ENCODE data around the gene KRT79. TPM values are rescaled to one million over a fixed set of nuclear protein-coding genes. Genes with fewer than 3 reads are reported as not detected.

The KRT79 gene
- total and polyA plus RNA-seq, 2 experiments from 2014 or later: 0.07 TPM; not detected in 1

GRCh38 chr12:52836042-52836466 lies 1.9 kb upstream of the KRT79 start:
- Histone ChIP-seq H3K4me3 (no peak overlapping the region), H3K4me1 (ENCODE audit: insufficient read depth) (no peaks in the 10 kb centered on the region), H4K20me1 (ENCODE audit: insufficient read depth, poor library complexity, severe bottlenecking) (no peaks in the 10 kb centered on the region), H3K79me2 (no peaks in the 10 kb centered on the region), H3K4me2 (no peak overlapping the region), H2AFZ (no peak overlapping the region), H3K9me3 (ENCODE audit: low read depth) (no peaks in the 10 kb centered on the region), H3K36me3 (replicated peaks; ENCODE audit: insufficient read depth, low read depth) (no peaks in the 10 kb centered on the region), H3K27me3 (peaks cover 17% of the 10 kb centered on the region), H3K27ac (no peak overlapping the region), H3K9me2 (replicated peaks; ENCODE audit: insufficient read depth) (no peaks in the 10 kb centered on the region)
- WGBS (ENCODE audit: low lambda C conversion rate, missing lambda C conversion rate): 83% methylated on average over 6 of the region's 7 CpGs
- TF ChIP-seq EZH2phosphoT487 (IDR thresholded peaks at IDR 0.05; ENCODE audit: low read depth, severe bottlenecking, unreplicated experiment) (no peak), CTCF (IDR thresholded peaks at IDR 0.05; ENCODE audit: poor library complexity) (no peak)
- DNase-seq (ENCODE audit: low spot score): no peak

GRCh38 chr12:52835271-52836041 lies 1.3 kb upstream of the KRT79 start:
- no peak for TF ChIP-seq EZH2 (IDR thresholded peaks at IDR 0.05; ENCODE audit: borderline replicate concordance)
- TF ChIP-seq CTCF (IDR thresholded peaks at IDR 0.05; ENCODE audit: poor library complexity): no peak
- TF ChIP-seq EZH2phosphoT487 (IDR thresholded peaks at IDR 0.05; ENCODE audit: low read depth, severe bottlenecking, unreplicated experiment): no peak
- Histone ChIP-seq H2AFZ (no peak overlapping the region), H3K9me3 (ENCODE audit: low read depth) (no peaks in the 10 kb centered on the region), H4K20me1 (ENCODE audit: insufficient read depth, poor library complexity, severe bottlenecking) (no peaks in the 10 kb centered on the region), H3K27me3 (peaks cover 17% of the 10 kb centered on the region), H3K36me3 (replicated peaks; ENCODE audit: insufficient read depth, low read depth) (no peaks in the 10 kb centered on the region), H3K4me2 (no peak overlapping the region), H3K4me1 (ENCODE audit: insufficient read depth) (no peaks in the 10 kb centered on the region), H3K4me3 (no peak overlapping the region), H3K27ac (no peak overlapping the region), H3K79me2 (no peaks in the 10 kb centered on the region), H3K9me2 (replicated peaks; ENCODE audit: insufficient read depth) (no peaks in the 10 kb centered on the region)
- DNase-seq (ENCODE audit: low spot score): no peak
- 84% methylated on average over 15 of the region's 15 CpGs for WGBS (ENCODE audit: low lambda C conversion rate, missing lambda C conversion rate)

- Histone ChIP-seq H3K27ac (no peak overlapping the region), H3K4me1 (ENCODE audit: insufficient read depth) (no peaks in the 10 kb centered on the region), H3K79me2 (no peaks in the 10 kb centered on the region), H3K4me3 (no peak overlapping the region), H4K20me1 (ENCODE audit: insufficient read depth, poor library complexity, severe bottlenecking) (no peaks in the 10 kb centered on the region), H3K4me2 (no peak overlapping the region), H3K9me2 (replicated peaks; ENCODE audit: insufficient read depth) (no peaks in the 10 kb centered on the region), H3K27me3 (peaks cover 13% of the 10 kb centered on the region), H3K9me3 (ENCODE audit: low read depth) (no peaks in the 10 kb centered on the region), H3K36me3 (replicated peaks; ENCODE audit: insufficient read depth, low read depth) (no peaks in the 10 kb centered on the region), H2AFZ (no peak overlapping the region)
- WGBS (ENCODE audit: low lambda C conversion rate, missing lambda C conversion rate): 85% methylated on average over 4 of the region's 4 CpGs
- no peak for TF ChIP-seq CTCF (IDR thresholded peaks at IDR 0.05; ENCODE audit: poor library complexity)
- no peak for TF ChIP-seq EZH2 (IDR thresholded peaks at IDR 0.05; ENCODE audit: borderline replicate concordance)
- TF ChIP-seq EZH2phosphoT487 (IDR thresholded peaks at IDR 0.05; ENCODE audit: low read depth, severe bottlenecking, unreplicated experiment): no peak
- DNase-seq (ENCODE audit: low spot score): no peak
Measured at GRCh38 chr12:52834727-52835001, 553 bp upstream of the KRT79 start.
